H1 (cell line): ENCODE data around the gene PRELID1. TPM values are rescaled to one million over a fixed set of nuclear protein-coding genes. Genes with fewer than 3 reads are reported as not detected.

Source experiments
- CTCF ChIA-PET: fragments of 300-600 bp; sonication (Branson Sonifier 250); formaldehyde crosslinking; loops from one replicate; lab custom pipeline; 2021; ENCODE audit not compliant: partially characterized antibody; lab: Charles Lee
- POLR2A ChIA-PET: fragments of 300-600 bp; sonication (Branson Sonifier 250); formaldehyde crosslinking; loops from one replicate; lab custom pipeline; 2021; ENCODE audit warnings: inconsistent platforms; ENCODE audit not compliant: partially characterized antibody; lab: Charles Lee
- DNase-seq, 2 experiments: peaks; one replicate each; pipeline versions ENCODE4 v3.0.0 to v3.0.0-alpha.2; 2010 to 2022; ENCODE audit warnings: low spot score in 2 of 2, low read depth in 1 of 2, mixed read lengths in 1 of 2
- FAIRE-seq: peaks from 2 replicates; lab custom pipeline; 2011; peaks lifted over from hg19 to GRCh38; lab: Jason Lieb, UNC
- H2AFZ ChIP-seq: 2 replicates; pipeline ENCODE4 v1.8.1; 2012; ENCODE audit warnings: low read length, inconsistent platforms
- H2AK5ac ChIP-seq: 2 replicates; pipeline ENCODE4 v1.6.1; 2013; ENCODE audit warnings: low read depth, low read length
- H2BK120ac ChIP-seq: replicated peaks from 2 replicates; pipeline ENCODE3; 2013; ENCODE audit warnings: low read depth, low read length, inconsistent platforms
- H2BK12ac ChIP-seq: 2 replicates; pipeline ENCODE4 v1.6.1; 2013; ENCODE audit warnings: low read depth, low read length
- H2BK15ac ChIP-seq: 2 replicates; pipeline ENCODE4 v1.6.1; 2013; ENCODE audit warnings: low read length
- H2BK20ac ChIP-seq: 2 replicates; pipeline ENCODE4 v1.6.1; 2013; ENCODE audit warnings: low read length
- H2BK5ac ChIP-seq: 2 replicates; pipeline ENCODE4 v1.6.1; 2013; ENCODE audit warnings: low read depth, low read length
- H3K14ac ChIP-seq: 2 replicates; pipeline ENCODE4 v1.6.1; 2013; ENCODE audit warnings: inconsistent platforms; ENCODE audit not compliant: insufficient read length
- H3K18ac ChIP-seq: 2 replicates; pipeline ENCODE4 v1.6.1; 2013; ENCODE audit warnings: low read length; ENCODE audit errors: extremely low read depth
- H3K23ac ChIP-seq: 2 replicates; pipeline ENCODE4 v1.6.1; 2013; ENCODE audit warnings: inconsistent platforms; ENCODE audit not compliant: insufficient read length
- H3K23me2 ChIP-seq: 2 replicates; pipeline ENCODE4 v1.6.1; 2013; ENCODE audit warnings: low read depth, low read length
- H3K27ac ChIP-seq: 2 replicates; pipeline ENCODE4 v1.6.1; 2011; ENCODE audit warnings: low read depth, low read length, inconsistent platforms
- H3K27me3 ChIP-seq, 4 experiments: replicated peaks in 1 of 4; 1 replicate in 1 of 4; 2 replicates in 3 of 4; pipeline versions ENCODE4 v1.6.1 to v1.8.1; 2011 to 2013; ENCODE audit warnings: low read length in 3 of 4, mild to moderate bottlenecking in 3 of 4, inconsistent platforms in 2 of 4, mixed read lengths in 2 of 4, moderate library complexity in 1 of 4; ENCODE audit not compliant: control insufficient read depth in 3 of 4, insufficient read depth in 3 of 4; ENCODE audit errors: extremely low read depth in 1 of 4
- H3K36me3 ChIP-seq, 4 experiments: 2 replicates each; pipeline versions ENCODE4 v1.6.1 to v1.8.1; 2011 to 2013; ENCODE audit warnings: mild to moderate bottlenecking in 4 of 4, low read length in 3 of 4, moderate library complexity in 2 of 4, control low read depth in 1 of 4, inconsistent platforms in 1 of 4; ENCODE audit not compliant: insufficient read depth in 4 of 4, control insufficient read depth in 2 of 4
- H3K4ac ChIP-seq: replicated peaks from 2 replicates; pipeline ENCODE3; 2013; ENCODE audit warnings: low read length, low read depth, mixed read lengths, inconsistent platforms; ENCODE audit not compliant: insufficient read length
- H3K4me1 ChIP-seq, 4 experiments: replicated peaks in 1 of 4; 1 replicate in 1 of 4; 2 replicates in 3 of 4; pipeline versions ENCODE4 v1.6.1 to v1.8.1; 2011 to 2013; ENCODE audit warnings: low read length in 3 of 4, inconsistent platforms in 2 of 4, mixed read lengths in 1 of 4; ENCODE audit not compliant: insufficient read depth in 4 of 4, control insufficient read depth in 3 of 4
- H3K4me2 ChIP-seq, 2 experiments: 2 replicates each; pipeline versions ENCODE4 v1.6.1 to v1.8.1; 2011 to 2013; ENCODE audit warnings: low read depth in 2 of 2, low read length in 2 of 2, control low read depth in 1 of 2, inconsistent platforms in 1 of 2, mild to moderate bottlenecking in 1 of 2; ENCODE audit not compliant: insufficient read depth in 1 of 2
- H3K4me3 ChIP-seq, 4 experiments: fragments of 200-600, 300-600 bp in 1 of 4; sonication (generic), shearing (Covaris generic), sonication (Bioruptor Twin) in 1 of 4; 2 replicates each; pipeline versions ENCODE4 v1.5.1 to v1.8.1; 2011 to 2016; ENCODE audit warnings: low read length in 4 of 4, low read depth in 3 of 4, control low read depth in 2 of 4, inconsistent platforms in 2 of 4, mild to moderate bottlenecking in 2 of 4, mixed read lengths in 1 of 4, moderate library complexity in 1 of 4; ENCODE audit not compliant: insufficient read depth in 2 of 4; ENCODE audit errors: extremely low read depth in 1 of 4
- H3K56ac ChIP-seq: replicated peaks from 2 replicates; pipeline ENCODE3; 2013; ENCODE audit warnings: low read depth, mild to moderate bottlenecking, mixed read lengths, low read length, inconsistent platforms; ENCODE audit not compliant: insufficient read length
- H3K79me1 ChIP-seq: 2 replicates; pipeline ENCODE4 v1.6.1; 2013; ENCODE audit warnings: low read depth, low read length, control low read depth
- H3K79me2 ChIP-seq, 2 experiments: 2 replicates each; pipeline versions ENCODE4 v1.6.1 to v1.8.1; 2012 to 2013; ENCODE audit warnings: low read length in 2 of 2, mild to moderate bottlenecking in 2 of 2, inconsistent platforms in 1 of 2; ENCODE audit not compliant: insufficient read depth in 2 of 2, control insufficient read depth in 1 of 2
- H3K9ac ChIP-seq, 4 experiments: replicated peaks in 1 of 4; 1 replicate in 1 of 4; 2 replicates in 3 of 4; pipeline versions ENCODE4 v1.6.1 to v1.8.1; 2011 to 2013; ENCODE audit warnings: low read depth in 3 of 4, low read length in 3 of 4, control low read depth in 2 of 4, mild to moderate bottlenecking in 2 of 4, moderate library complexity in 2 of 4, inconsistent platforms in 1 of 4; ENCODE audit errors: extremely low read depth in 1 of 4
- H3K9me3 ChIP-seq, 2 experiments: 2 replicates each; pipeline versions ENCODE4 v1.6.1 to v1.8.1; 2012 to 2013; ENCODE audit warnings: mild to moderate bottlenecking in 2 of 2, moderate library complexity in 2 of 2, control low read depth in 1 of 2, inconsistent platforms in 1 of 2, low read depth in 1 of 2, low read length in 1 of 2, mixed read lengths in 1 of 2; ENCODE audit not compliant: insufficient read depth in 2 of 2
- H4K20me1 ChIP-seq, 2 experiments: replicated peaks in 1 of 2; 2 replicates each; pipeline versions ENCODE3 to v1.8.1; 2011 to 2013; ENCODE audit warnings: inconsistent platforms in 2 of 2, low read length in 2 of 2, mild to moderate bottlenecking in 1 of 2; ENCODE audit not compliant: insufficient read depth in 2 of 2, control insufficient read depth in 1 of 2
- H4K5ac ChIP-seq: 2 replicates; pipeline ENCODE4 v1.6.1; 2013; ENCODE audit warnings: low read length, low read depth, mixed read lengths, inconsistent platforms; ENCODE audit not compliant: insufficient read length
- H4K8ac ChIP-seq: 2 replicates; pipeline ENCODE4 v1.8.0; 2013; ENCODE audit warnings: mild to moderate bottlenecking, moderate library complexity, low read length, inconsistent platforms; ENCODE audit not compliant: insufficient read depth; ENCODE audit errors: extremely low read depth
- H4K91ac ChIP-seq: replicated peaks from 2 replicates; pipeline ENCODE3; 2013; ENCODE audit warnings: low read length, mixed read lengths, inconsistent platforms; ENCODE audit not compliant: insufficient read length
- EGR1 ChIP-seq: IDR thresholded peaks from 2 replicates; pipeline ENCODE4 v1.6.1; 2011; ENCODE audit warnings: low read depth, low read length, borderline replicate concordance
- FOSL1 ChIP-seq: IDR thresholded peaks from 2 replicates; pipeline ENCODE4 v1.6.1; 2011; ENCODE audit warnings: mild to moderate bottlenecking, low read depth, low read length, moderate library complexity; ENCODE audit not compliant: insufficient read depth
- HDAC6 ChIP-seq: IDR thresholded peaks from one replicate; pipeline ENCODE4 v1.7.1; 2012; ENCODE audit warnings: low read depth, mild to moderate bottlenecking, inconsistent platforms, low read length, moderate library complexity
- RXRA ChIP-seq: IDR thresholded peaks from 2 replicates; pipeline ENCODE4 v1.6.1; 2011; ENCODE audit warnings: low read depth, mild to moderate bottlenecking, low read length, moderate library complexity; ENCODE audit not compliant: insufficient read depth
- SIN3A ChIP-seq, 2 experiments: IDR thresholded peaks in 1 of 2; conservative IDR thresholded peaks in 1 of 2; 2 replicates each; pipeline ENCODE4 v1.6.1; 2011 to 2012; ENCODE audit warnings: low read length in 2 of 2, improper control_type of control experiment in 1 of 2, low read depth in 1 of 2, mild to moderate bottlenecking in 1 of 2
- SIX5 ChIP-seq: IDR thresholded peaks from 2 replicates; pipeline ENCODE4 v1.6.1; 2011; ENCODE audit warnings: mild to moderate bottlenecking, low read depth, low read length
- TBP ChIP-seq: IDR thresholded peaks from 2 replicates; pipeline ENCODE4 v1.6.1; 2011; ENCODE audit warnings: low read depth, low read length, improper control_type of control experiment
- YY1 ChIP-seq: IDR thresholded peaks from 2 replicates; pipeline ENCODE4 v1.6.1; 2011; ENCODE audit warnings: low read depth, mild to moderate bottlenecking, low read length
- WGBS, 2 experiments: shearing (Covaris generic) in 1 of 2; methylation state at CpG; one replicate each; pipeline versions ENCODE4 v1.1.6 to v1.1.7; 2013 to 2015; ENCODE audit warnings: low lambda C conversion rate in 2 of 2, mixed read lengths in 2 of 2, inconsistent platforms in 1 of 2, low coverage in 1 of 2, missing lambda C conversion rate in 1 of 2; ENCODE audit not compliant: insufficient replicate concordance in 2 of 2, insufficient coverage in 1 of 2, insufficient read length in 1 of 2; ENCODE audit errors: extremely low coverage in 1 of 2, missing lambda C conversion rate in 1 of 2; 5-methylcytosine and 5-hydroxymethylcytosine counted together
- polyA plus RNA-seq, 7 experiments: library from polyadenylated mRNA; depleted of rRNA in 3 of 7; stranded (reverse) in 5 of 7; unstranded in 2 of 7; fragments of >200 nt in 5 of 7; fragments of 200-250 nt in 2 of 7; gene quantifications; 1 replicate in 5 of 7; 2 replicates in 1 of 7; 4 replicates in 1 of 7; pipeline versions ENCODE4 v1.2.1 to v1.2.3, GENCODE V29; 2011 to 2013; ENCODE audit warnings: missing spikeins in 2 of 7, mixed read lengths in 2 of 7
- total RNA-seq: library from RNA; stranded (reverse); fragmentation: NEBNext Ultra II Directional; extraction: Animal tissue kit (Norgen Biotek cat#: 25700); gene quantifications from 2 replicates; pipeline ENCODE4 v1.2.1, GENCODE V29; 2021
- TF ChIP-seq, protein P1 (sequence below): IDR thresholded peaks from 2 replicates; pipeline ENCODE4 v1.6.1; 2011; ENCODE audit warnings: low read depth, mild to moderate bottlenecking, low read length; ENCODE audit not compliant: insufficient read depth
- TF ChIP-seq, protein P2 (sequence below), 3 experiments: IDR thresholded peaks; 1 replicate in 2 of 3; 2 replicates in 1 of 3; pipeline versions ENCODE4 v1.5.1 to v1.6.1; 2011; ENCODE audit warnings: low read length in 3 of 3, mild to moderate bottlenecking in 3 of 3, inconsistent platforms in 2 of 3, low read depth in 1 of 3, moderate library complexity in 1 of 3; ENCODE audit not compliant: insufficient read depth in 1 of 3; ENCODE audit errors: control extremely low read depth in 1 of 3

The PRELID1 gene
- total and polyA plus RNA-seq, 2 of the 8 experiments (the other 6 are each of a cell fraction or from before 2014, with no cell fraction given), result 272 to 428 TPM

GRCh38 chr5:177265395-177265794, 38.2 kb upstream of the PRELID1 start:
- Histone ChIP-seq H4K20me1 (no peaks in the 10 kb centered on the region), H3K27ac (no peak overlapping the region), H3K4me3 (no peak overlapping the region), H3K4me2 (no peak overlapping the region), H3K23me2 (no peaks in the 10 kb centered on the region), H4K8ac (no peak overlapping the region), H3K4ac (no peak overlapping the region), H3K79me1 (0 out of 2 replicates have a peak, but pooled peaks cover 2% of the 10 kb centered on the region), H3K4me1 (no peaks in the 10 kb centered on the region), H3K27me3 (no peaks in the 10 kb centered on the region), H3K23ac (no peak overlapping the region), H3K14ac (no peak overlapping the region), H2BK12ac (no peak overlapping the region), H2AFZ (no peak overlapping the region), H2BK15ac (no peak overlapping the region), H3K36me3 (peaks cover 28 to 80% (median 55%) of the 10 kb centered on the region in 4 experiments), H3K9ac (no peak overlapping the region), H2BK5ac (no peak overlapping the region), H4K5ac (no peak overlapping the region), H3K9me3 (no peaks in the 10 kb centered on the region), H2AK5ac (no peak overlapping the region), H2BK20ac (no peak overlapping the region), H2BK120ac (no peak overlapping the region), H3K79me2 (no peaks in the 10 kb centered on the region; a peak in 1 of 4 replicates), H3K56ac (no peak overlapping the region), H4K91ac (no peak overlapping the region), H3K18ac (no peak overlapping the region)
- POLR2A ChIA-PET, result interaction anchor here (0.8 kb wide), 1 partner anchor 20 kb away, joined by 3 read pairs; no protein-coding TSS in a partner anchor
- CTCF ChIA-PET, result interaction anchor here (0.7 to 1.3 kb wide), 2 partner anchors 151 to 194 kb away, joined by 3 read pairs; no protein-coding TSS in a partner anchor
- DNase-seq (no peak), FAIRE-seq (no peak)
- WGBS, 2 experiments, result 96% methylated on average over 14 of the region's 16 CpGs; no CpG with 5 or more reads in 1 of the 2 experiments
- TF ChIP-seq HDAC6, result no peak
- TF ChIP-seq FOSL1, result no peak
- no peak for TF ChIP-seq TBP
- TF ChIP-seq RXRA, result no peak
- TF ChIP-seq SIX5, result no peak
- TF ChIP-seq, protein P1, sequence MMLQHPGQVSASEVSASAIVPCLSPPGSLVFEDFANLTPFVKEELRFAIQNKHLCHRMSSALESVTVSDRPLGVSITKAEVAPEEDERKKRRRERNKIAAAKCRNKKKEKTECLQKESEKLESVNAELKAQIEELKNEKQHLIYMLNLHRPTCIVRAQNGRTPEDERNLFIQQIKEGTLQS, result no peak
- no peak for TF ChIP-seq YY1
- no peak for TF ChIP-seq SIN3A (conservative IDR thresholded peaks at IDR 0.05 in 1 of 2, IDR thresholded peaks at IDR 0.05 in 1 of 2; ENCODE audit: low read depth in 1 of 2, low read length in 2 of 2)
- TF ChIP-seq, protein P2, sequence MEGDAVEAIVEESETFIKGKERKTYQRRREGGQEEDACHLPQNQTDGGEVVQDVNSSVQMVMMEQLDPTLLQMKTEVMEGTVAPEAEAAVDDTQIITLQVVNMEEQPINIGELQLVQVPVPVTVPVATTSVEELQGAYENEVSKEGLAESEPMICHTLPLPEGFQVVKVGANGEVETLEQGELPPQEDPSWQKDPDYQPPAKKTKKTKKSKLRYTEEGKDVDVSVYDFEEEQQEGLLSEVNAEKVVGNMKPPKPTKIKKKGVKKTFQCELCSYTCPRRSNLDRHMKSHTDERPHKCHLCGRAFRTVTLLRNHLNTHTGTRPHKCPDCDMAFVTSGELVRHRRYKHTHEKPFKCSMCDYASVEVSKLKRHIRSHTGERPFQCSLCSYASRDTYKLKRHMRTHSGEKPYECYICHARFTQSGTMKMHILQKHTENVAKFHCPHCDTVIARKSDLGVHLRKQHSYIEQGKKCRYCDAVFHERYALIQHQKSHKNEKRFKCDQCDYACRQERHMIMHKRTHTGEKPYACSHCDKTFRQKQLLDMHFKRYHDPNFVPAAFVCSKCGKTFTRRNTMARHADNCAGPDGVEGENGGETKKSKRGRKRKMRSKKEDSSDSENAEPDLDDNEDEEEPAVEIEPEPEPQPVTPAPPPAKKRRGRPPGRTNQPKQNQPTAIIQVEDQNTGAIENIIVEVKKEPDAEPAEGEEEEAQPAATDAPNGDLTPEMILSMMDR (IDR thresholded peaks at IDR 0.05; ENCODE audit: control extremely low read depth in 1 of 3, insufficient read depth in 1 of 3, low read depth in 1 of 3, low read length in 3 of 3), result no peak
- TF ChIP-seq EGR1, result no peak
